HepG2 (cell line): ENCODE results near the gene PIGR. TPM values are rescaled to one million over a fixed set of nuclear protein-coding genes. Genes with fewer than 3 reads are reported as not detected.

Experiments
- ATAC-seq: fragments of 200-7000 bp; cut with Tn5 transposase; 3 replicates; pipeline ENCODE4 v1.9.1; 2020; ENCODE audit warnings: mild to moderate bottlenecking, moderate library complexity
- BruUV-seq: library from RNA; stranded (reverse); fragments of 400-500 nt; replicated peaks from 2 replicates; lab custom pipeline; 2021; lab: Mats Ljungman, UMichigan
- CTCF ChIA-PET: fragments of 300-600 bp; formaldehyde crosslinking; extraction: SDS; loops from one replicate; lab custom pipeline; 2021; ENCODE audit warnings: low total read pairs, inconsistent platforms, low intra/inter-chr PET ratio; lab: Yijun Ruan, JAX
- POLR2A ChIA-PET: fragments of 350-600 bp; sonication (Branson Sonifier 250); formaldehyde crosslinking; loops from one replicate; lab custom pipeline; 2020; ENCODE audit warnings: antibody characterized with exemption, inconsistent platforms; lab: Yijun Ruan, JAX
- DNase-seq: peaks from one replicate; pipeline ENCODE4 v3.0.0-alpha.2; 2015; ENCODE audit warnings: low spot score
- FAIRE-seq: peaks from 3 replicates; lab custom pipeline; 2011; peaks lifted over from hg19 to GRCh38; lab: Jason Lieb, UNC
- H2AFZ ChIP-seq: one replicate; pipeline ENCODE4 v1.6.1; 2011; ENCODE audit warnings: low read length, inconsistent platforms
- H3K27ac ChIP-seq: fragments of 300-600 bp; 3 replicates; pipeline ENCODE4 v1.8.0; 2011; ENCODE audit warnings: mixed run types, mild to moderate bottlenecking, mixed read lengths, low read length, inconsistent platforms; ENCODE audit not compliant: insufficient read depth; ENCODE audit errors: extremely low read length
- H3K27me3 ChIP-seq, 2 experiments: fragments of 200-600 bp in 1 of 2; 2 replicates in 1 of 2; 3 replicates in 1 of 2; pipeline versions ENCODE4 v1.6.0 to v1.8.0; 2011; ENCODE audit warnings: low read length in 2 of 2, mild to moderate bottlenecking in 2 of 2, moderate library complexity in 2 of 2, inconsistent platforms in 1 of 2; ENCODE audit not compliant: insufficient read depth in 2 of 2, control insufficient read depth in 1 of 2
- H3K36me3 ChIP-seq, 2 experiments: fragments of 200-600 bp in 1 of 2; replicated peaks in 1 of 2; 2 replicates in 1 of 2; 3 replicates in 1 of 2; pipeline versions ENCODE4 v1.5.1 to v1.8.0; 2011; ENCODE audit warnings: low read length in 2 of 2, inconsistent platforms in 1 of 2; ENCODE audit not compliant: insufficient read depth in 2 of 2, control insufficient read depth in 1 of 2
- H3K4me1 ChIP-seq: 2 replicates; pipeline ENCODE4 v1.5.1; 2012; ENCODE audit warnings: low read length, inconsistent platforms; ENCODE audit not compliant: insufficient read depth
- H3K4me2 ChIP-seq: 2 replicates; pipeline ENCODE4 v1.6.0; 2011; ENCODE audit warnings: low read depth, low read length, inconsistent platforms
- H3K4me3 ChIP-seq, 3 experiments: fragments of 200-600 bp in 1 of 3; sonication (generic), shearing (Covaris generic) in 1 of 3; replicated peaks in 1 of 3; 2 replicates each; pipeline ENCODE4 v1.5.1; 2011 to 2016; ENCODE audit warnings: low read length in 3 of 3, inconsistent platforms in 2 of 3, low read depth in 2 of 3, mild to moderate bottlenecking in 2 of 3, control low read depth in 1 of 3, mixed read lengths in 1 of 3; ENCODE audit not compliant: insufficient read depth in 1 of 3
- H3K79me2 ChIP-seq: one replicate; pipeline ENCODE4 v1.6.1; 2011; ENCODE audit warnings: low read length, inconsistent platforms; ENCODE audit not compliant: insufficient read depth
- H3K9ac ChIP-seq: 2 replicates; pipeline ENCODE4 v1.6.0; 2011; ENCODE audit warnings: mild to moderate bottlenecking, low read depth, low read length, inconsistent platforms; ENCODE audit not compliant: insufficient read depth
- H3K9me3 ChIP-seq: 2 replicates; pipeline ENCODE4 v1.5.1; 2012; ENCODE audit warnings: mild to moderate bottlenecking, low read length
- H4K20me1 ChIP-seq: 2 replicates; pipeline ENCODE4 v1.6.0; 2011; ENCODE audit warnings: inconsistent platforms, mild to moderate bottlenecking, low read length, moderate library complexity; ENCODE audit not compliant: insufficient read depth
- CEBPB ChIP-seq: IDR thresholded peaks from 2 replicates; pipeline ENCODE4 v1.6.1; 2011; ENCODE audit warnings: low read depth, low read length, improper control_type of control experiment, borderline replicate concordance
- CENPT ChIP-seq: sonication (generic); formaldehyde crosslinking; IDR thresholded peaks from 2 replicates; pipeline ENCODE4 v1.8.0; 2022; ENCODE audit warnings: low read depth, mild to moderate bottlenecking, moderate library complexity, missing genetic modification reagents
- ETV6 ChIP-seq: sonication (generic); formaldehyde crosslinking; conservative IDR thresholded peaks from 2 replicates; pipeline ENCODE4 v1.4.0; 2020; ENCODE audit warnings: missing genetic modification reagents
- FOXC1 ChIP-seq: sonication (generic); formaldehyde crosslinking; IDR thresholded peaks from 2 replicates; pipeline ENCODE4 v1.8.0; 2022; ENCODE audit warnings: mild to moderate bottlenecking, missing genetic modification reagents, borderline replicate concordance
- ISL2 ChIP-seq: sonication (generic); formaldehyde crosslinking; IDR thresholded peaks from 2 replicates; pipeline ENCODE4 v1.5.0; 2020; ENCODE audit warnings: missing genetic modification reagents
- MYNN ChIP-seq: sonication (generic); formaldehyde crosslinking; IDR thresholded peaks from 2 replicates; pipeline ENCODE4 v1.4.0; 2020; ENCODE audit warnings: mild to moderate bottlenecking, low read depth, missing genetic modification reagents
- PHF20 ChIP-seq: sonication (generic); formaldehyde crosslinking; IDR thresholded peaks from 2 replicates; pipeline ENCODE4 v1.5.0; 2020; ENCODE audit warnings: mild to moderate bottlenecking, missing genetic modification reagents
- PHF21A ChIP-seq: sonication (generic); formaldehyde crosslinking; IDR thresholded peaks from 2 replicates; pipeline ENCODE4 v1.5.0; 2020; ENCODE audit warnings: mild to moderate bottlenecking, missing genetic modification reagents
- RBM39 ChIP-seq: fragments of 200-400 bp; formaldehyde crosslinking; IDR thresholded peaks from one replicate; pipeline ENCODE4 v1.6.1; 2018; ENCODE audit warnings: antibody characterized with exemption, mild to moderate bottlenecking, low read depth, low read length; ENCODE audit not compliant: poor library complexity, severe bottlenecking
- ZFP36 ChIP-seq: fragments of 150-350 bp; IDR thresholded peaks from 2 replicates; pipeline ENCODE4 v1.6.1; 2018; ENCODE audit warnings: borderline replicate concordance, low read length, low read depth; ENCODE audit not compliant: partially characterized antibody
- ZFP62 ChIP-seq: sonication (generic); formaldehyde crosslinking; IDR thresholded peaks from 2 replicates; pipeline ENCODE4 v1.4.0; 2020; ENCODE audit warnings: missing genetic modification reagents
- ZNF264 ChIP-seq: sonication (generic); formaldehyde crosslinking; IDR thresholded peaks from 2 replicates; pipeline ENCODE4 v1.4.0; 2020; ENCODE audit warnings: missing genetic modification reagents
- ZNF292 ChIP-seq: sonication (generic); formaldehyde crosslinking; IDR thresholded peaks from 2 replicates; pipeline ENCODE4 v1.8.1; 2022; ENCODE audit warnings: mild to moderate bottlenecking, low read depth, missing genetic modification reagents, borderline replicate concordance
- ZNF883 ChIP-seq: sonication (generic); formaldehyde crosslinking; IDR thresholded peaks from 2 replicates; pipeline ENCODE4 v1.5.1; 2020; ENCODE audit warnings: mild to moderate bottlenecking, missing genetic modification reagents; ENCODE audit errors: not compliant biosample characterization
- WGBS: methylation state at CpG from one replicate; pipeline ENCODE4 v1.1.6; 2017; ENCODE audit warnings: low lambda C conversion rate; 5-methylcytosine and 5-hydroxymethylcytosine counted together
- in situ Hi-C: cut with HindIII; loops from 2 replicates; pipeline ENCODE4 v1.10.0; 2017; ENCODE audit warnings: low pct_unique_long_range_greater_than_20kb; ENCODE audit not compliant: extremely low pct_ligation_motif_present
- intact Hi-C: fragments of 100-400 bp; cut with micrococcal nuclease; formaldehyde crosslinking; loops from one replicate; pipeline ENCODE4 v1.10.0; 2022; ENCODE audit not compliant: unreplicated experiment
- polyA plus RNA-seq, 8 experiments: library from polyadenylated mRNA; depleted of rRNA in 3 of 8; stranded (reverse) in 7 of 8; unstranded in 1 of 8; fragments of >200 nt; fragmentation: Illumina TruSeq in 4 of 8; extraction: Trizol in 4 of 8; gene quantifications; 2 replicates each; pipeline versions ENCODE4 v1.2.1 to v1.2.3, GENCODE V29; 2011 to 2016; ENCODE audit warnings: low read depth in 4 of 8, missing spikeins in 1 of 8, mixed read lengths in 1 of 8; ENCODE audit not compliant: insufficient read depth in 1 of 8
- total RNA-seq, 5 experiments: library from RNA; depleted of rRNA; stranded (reverse); fragments of >200 nt; fragmentation: Illumina TruSeq; extraction: Trizol; gene quantifications; 2 replicates each; pipeline ENCODE4 v1.2.3, GENCODE V29; 2016; ENCODE audit warnings: low read depth in 1 of 5

Gene PIGR
- total and polyA plus RNA-seq, 2 of the 13 experiments (the other 11 are each of a cell fraction or from before 2014, with no cell fraction given) = not detected

- peaks cover 2 to 22% of the 10 kb centered on the region in 2 experiments; a peak in 4 of 5 replicates for H3K27me3 ChIP-seq
- ChIA-PET CTCF (no interaction called here), POLR2A (no interaction called here)
- 10% methylated on average over 10 of the region's 10 CpGs for WGBS
- H2AFZ ChIP-seq = no peak overlapping the region
- no peak for TF ChIP-seq ZFP36
- BruUV-seq = no TSS peak
- H3K4me1 ChIP-seq = no peaks in the 10 kb centered on the region
- H3K79me2 ChIP-seq = no peaks in the 10 kb centered on the region
- H3K9ac ChIP-seq = no peak overlapping the region
- DNase-seq (no peak), ATAC-seq (no peak), FAIRE-seq (no peak)
- intact Hi-C loops = no loop called here
- no peaks in the 10 kb centered on the region for H3K9me3 ChIP-seq
- H3K4me3 ChIP-seq = no peak overlapping the region
- no peak overlapping the region for H3K27ac ChIP-seq
- H4K20me1 ChIP-seq = no peaks in the 10 kb centered on the region
- H3K36me3 ChIP-seq = no peaks in the 10 kb centered on the region
- in situ Hi-C loops = loop anchor here (25.0 kb wide), 1 partner anchor 267 kb away; the partner anchor contains the start of gene DYRK3
- H3K4me2 ChIP-seq = no peak overlapping the region
These were observed 41.7 kb downstream of the PIGR start for GRCh38 chr1:206904423-206905142.

- no peak for FAIRE-seq
- Histone ChIP-seq H3K4me3 (no peak overlapping the region), H3K27me3 (peaks cover 2 to 17% of the 10 kb centered on the region in 2 experiments; a peak in 2 of 5 replicates), H2AFZ (no peak overlapping the region), H3K4me1 (no peaks in the 10 kb centered on the region), H3K9me3 (no peaks in the 10 kb centered on the region), H3K36me3 (no peaks in the 10 kb centered on the region), H3K4me2 (no peak overlapping the region), H3K27ac (no peak overlapping the region), H3K9ac (no peak overlapping the region), H4K20me1 (no peaks in the 10 kb centered on the region), H3K79me2 (no peaks in the 10 kb centered on the region)
- no peak for TF ChIP-seq ZNF292 (CRISPR knock-in tag)
- no peak for TF ChIP-seq RBM39
- no peak for TF ChIP-seq PHF21A (CRISPR knock-in tag)
- no peak for TF ChIP-seq ETV6 (CRISPR knock-in tag)
- no peak for TF ChIP-seq ZFP62 (CRISPR knock-in tag)
- no peak for TF ChIP-seq ISL2 (CRISPR knock-in tag)
- TF ChIP-seq CENPT (CRISPR knock-in tag) = no peak
- no peak for TF ChIP-seq CEBPB
- no peak for TF ChIP-seq MYNN (CRISPR knock-in tag)
- no peak for TF ChIP-seq PHF20 (CRISPR knock-in tag)
- TF ChIP-seq ZNF883 (CRISPR knock-in tag) = no peak
- TF ChIP-seq FOXC1 (CRISPR knock-in tag) = no peak
- TF ChIP-seq ZNF264 (CRISPR knock-in tag) = no peak
- DNase-seq = no peak
- CTCF ChIA-PET = no interaction called here
- intact Hi-C loops (no loop called here), in situ Hi-C loops (loop anchor here (25.0 kb wide), 1 partner anchor 266 kb away; the partner anchor contains the start of gene DYRK3)
- BruUV-seq = no TSS peak
- POLR2A ChIA-PET = no interaction called here
- WGBS = 2% methylated on average over 2 of the region's 2 CpGs
- no peak for ATAC-seq
These were observed 42.6 kb downstream of the PIGR start for GRCh38 chr1:206903687-206904086.
